Sigmoid colon (tissue), 7 donors: Measurements from ENCODE around the gene PHOX2B. TPM values are rescaled to one million over a fixed set of nuclear protein-coding genes. Genes with fewer than 3 reads are reported as not detected.
"Not testable (repeated sequence)": the region's sequence is repeated elsewhere in the genome, so short reads cannot be mapped to it uniquely, and the experiment has no call there.

Experiments
- DNase-seq: peaks from one replicate; pipeline ENCODE4 v3.0.0-alpha.2; 2019
- H3K27ac ChIP-seq, 4 donors: fragments of 200-600 bp; sonication (generic); one replicate each; pipeline ENCODE4 v1.5.1; 2016 to 2019; ENCODE audit warnings: mild to moderate bottlenecking in 1 of 4
- H3K27me3 ChIP-seq, 3 donors: fragments of 200-600 bp; sonication (generic); one replicate each; pipeline ENCODE4 v1.5.1; 2019; ENCODE audit warnings: mild to moderate bottlenecking in 1 of 3
- H3K36me3 ChIP-seq, 4 donors: fragments of 200-600 bp; sonication (generic); one replicate each; pipeline ENCODE4 v1.5.1; 2016 to 2019
- H3K4me1 ChIP-seq, 4 donors: fragments of 200-600 bp; sonication (generic); one replicate each; pipeline ENCODE4 v1.5.1; 2017 to 2019
- H3K4me3 ChIP-seq, 4 donors: fragments of 200-600 bp; sonication (generic); one replicate each; pipeline ENCODE4 v1.5.1; 2017 to 2019; ENCODE audit warnings: mild to moderate bottlenecking in 2 of 4, moderate library complexity in 1 of 4
- H3K9me3 ChIP-seq, 4 donors: fragments of 200-600 bp in 3 of 4; sonication (generic) in 3 of 4; one replicate each; pipeline versions ENCODE4 v1.5.1 to v1.6.1; 2013 to 2019
- EP300 ChIP-seq, 4 donors: sonication (generic); formaldehyde crosslinking; IDR thresholded peaks; one replicate each; pipeline ENCODE4 v1.6.1; 2017; ENCODE audit warnings: antibody characterized with exemption in 4 of 4
- POLR2A ChIP-seq, 2 donors: fragments of 450-650 bp; IDR thresholded peaks; one replicate each; pipeline ENCODE4 v1.6.1; 2016; ENCODE audit warnings: antibody characterized with exemption in 2 of 2, mild to moderate bottlenecking in 2 of 2, moderate library complexity in 2 of 2
- POLR2AphosphoS5 ChIP-seq, 4 donors: sonication (generic); formaldehyde crosslinking; IDR thresholded peaks; one replicate each; pipeline ENCODE4 v1.6.1; 2017; ENCODE audit warnings: antibody characterized with exemption in 4 of 4
- WGBS, 2 donors: extraction: QIAGEN DNeasy Blood & Tissue Kit; methylation state at CpG; one replicate each; pipeline ENCODE4 v1.1.7; 2013; 5-methylcytosine and 5-hydroxymethylcytosine counted together
- intact Hi-C: fragments of 100-400 bp; cut with DNase I; formaldehyde crosslinking; loops from one replicate; pipeline ENCODE4 v1.15.1; 2023
- polyA plus RNA-seq, 3 donors: library from polyadenylated mRNA; stranded (reverse); fragments of 200-250 nt; gene quantifications; one replicate each; pipeline ENCODE4 v1.2.3, GENCODE V29; 2013
- total RNA-seq, 4 donors: library from RNA; depleted of rRNA; stranded (reverse); fragments of >200 nt; gene quantifications; one replicate each; pipeline ENCODE4 v1.1.0, GENCODE V29; 2016
- TF ChIP-seq, protein P1 (sequence below), 4 experiments: fragments of 450-650 bp in 3 of 4; fragments of 200-600 bp in 1 of 4; IDR thresholded peaks; one replicate each; pipeline ENCODE4 v1.5.1; 2016 to 2019; ENCODE audit warnings: antibody characterized with exemption in 4 of 4, mild to moderate bottlenecking in 3 of 4, moderate library complexity in 2 of 4
- donor health status: healthy with polysubstance abuse.
- donor health status: Bipolar disorder and iron deficiency.
- donor health status: healthy.

PHOX2B gene
- total and polyA plus RNA-seq, 7 donors = 0.33 to 3.6 (median 2.1) TPM; not detected in 1

DNA sequence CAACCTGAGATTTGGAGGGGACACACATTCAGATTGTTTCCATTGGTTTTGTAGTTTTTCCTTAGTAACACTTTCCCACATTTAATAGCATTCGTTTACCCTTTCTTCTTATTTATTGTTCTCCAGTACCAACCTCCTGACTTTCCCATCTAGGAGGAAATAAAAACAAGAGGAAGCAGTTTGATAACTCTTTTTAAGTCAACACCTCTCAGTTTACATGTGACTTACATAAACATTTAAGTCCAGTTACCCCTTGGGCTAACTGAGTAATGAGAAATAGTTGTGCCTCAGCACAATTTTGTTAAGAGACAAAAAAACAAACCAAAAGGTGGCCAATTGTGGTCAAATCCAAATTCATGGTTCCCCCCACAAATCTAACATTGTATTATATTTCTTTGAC is 34.8 kb downstream of the PHOX2B start:
- intact Hi-C loops = no loop called here
- TF ChIP-seq EP300 (IDR thresholded peaks at IDR 0.05) (no peak), POLR2AphosphoS5 (IDR thresholded peaks at IDR 0.05) (no peak), POLR2A (IDR thresholded peaks at IDR 0.05) (no peak)
- TF ChIP-seq, protein P1, sequence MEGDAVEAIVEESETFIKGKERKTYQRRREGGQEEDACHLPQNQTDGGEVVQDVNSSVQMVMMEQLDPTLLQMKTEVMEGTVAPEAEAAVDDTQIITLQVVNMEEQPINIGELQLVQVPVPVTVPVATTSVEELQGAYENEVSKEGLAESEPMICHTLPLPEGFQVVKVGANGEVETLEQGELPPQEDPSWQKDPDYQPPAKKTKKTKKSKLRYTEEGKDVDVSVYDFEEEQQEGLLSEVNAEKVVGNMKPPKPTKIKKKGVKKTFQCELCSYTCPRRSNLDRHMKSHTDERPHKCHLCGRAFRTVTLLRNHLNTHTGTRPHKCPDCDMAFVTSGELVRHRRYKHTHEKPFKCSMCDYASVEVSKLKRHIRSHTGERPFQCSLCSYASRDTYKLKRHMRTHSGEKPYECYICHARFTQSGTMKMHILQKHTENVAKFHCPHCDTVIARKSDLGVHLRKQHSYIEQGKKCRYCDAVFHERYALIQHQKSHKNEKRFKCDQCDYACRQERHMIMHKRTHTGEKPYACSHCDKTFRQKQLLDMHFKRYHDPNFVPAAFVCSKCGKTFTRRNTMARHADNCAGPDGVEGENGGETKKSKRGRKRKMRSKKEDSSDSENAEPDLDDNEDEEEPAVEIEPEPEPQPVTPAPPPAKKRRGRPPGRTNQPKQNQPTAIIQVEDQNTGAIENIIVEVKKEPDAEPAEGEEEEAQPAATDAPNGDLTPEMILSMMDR (IDR thresholded peaks at IDR 0.05) = no peak
- Histone ChIP-seq H3K27me3 (peaks cover 0 to 3% (median 0%) of the 10 kb centered on the region in 3 donors), H3K9me3 (no peaks in the 10 kb centered on the region), H3K36me3 (no peaks in the 10 kb centered on the region), H3K4me3 (no peak overlapping the region), H3K27ac (no peak overlapping the region), H3K4me1 (no peaks in the 10 kb centered on the region)
- WGBS, 2 donors = 50 to 72% methylated on average over 1 of the region's 1 CpG
- DNase-seq = no peak

DNA sequence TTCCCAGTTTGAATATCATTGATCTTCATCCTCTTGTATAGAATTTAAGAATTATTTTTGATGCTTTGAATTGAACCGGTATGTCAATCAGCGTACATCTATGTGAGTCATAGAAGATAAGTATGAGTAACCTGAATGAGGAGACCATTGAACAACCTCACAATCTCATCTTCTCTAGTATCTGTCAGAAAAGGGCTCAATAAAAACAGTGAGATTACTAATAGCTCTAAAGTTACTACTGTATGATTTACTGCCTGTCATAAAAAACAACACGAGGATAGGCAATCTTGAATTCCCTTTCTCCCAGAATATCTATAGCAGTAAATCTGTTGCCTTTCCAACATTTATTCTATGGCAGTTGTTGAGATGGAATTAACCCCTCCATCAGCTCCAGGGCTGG is 36.1 kb downstream of the PHOX2B start:
- Histone ChIP-seq H3K4me3 (no peak overlapping the region), H3K9me3 (no peaks in the 10 kb centered on the region), H3K27ac (no peak overlapping the region), H3K36me3 (no peaks in the 10 kb centered on the region), H3K27me3 (peaks cover 0 to 9% (median 0%) of the 10 kb centered on the region in 3 donors), H3K4me1 (no peaks in the 10 kb centered on the region)
- intact Hi-C loops = no loop called here
- DNase-seq = no peak
- WGBS, 2 donors = 58 to 71% methylated on average over 3 of the region's 3 CpGs
- TF ChIP-seq EP300 (IDR thresholded peaks at IDR 0.05) (no peak), POLR2A (IDR thresholded peaks at IDR 0.05) (no peak), POLR2AphosphoS5 (IDR thresholded peaks at IDR 0.05) (no peak)
- TF ChIP-seq, protein P1 (IDR thresholded peaks at IDR 0.05) = no peak

DNA sequence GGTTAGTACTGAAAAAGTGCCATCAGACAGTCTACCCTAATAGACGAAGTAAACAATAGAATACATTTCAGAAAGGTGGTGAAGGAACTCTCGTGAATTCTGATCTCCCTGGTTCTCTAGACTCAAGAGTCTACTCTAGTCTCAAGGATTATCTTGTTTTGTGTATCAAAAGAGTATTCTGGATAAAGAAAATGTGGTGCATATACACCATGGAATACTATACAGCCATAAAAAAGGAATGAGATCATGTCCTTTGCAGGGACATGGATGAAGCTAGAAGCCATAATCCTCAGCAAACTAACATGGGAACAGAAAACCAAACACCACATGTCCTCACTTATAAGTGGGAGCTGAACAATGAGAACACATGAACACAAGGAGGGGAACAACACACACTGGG is 36.9 kb downstream of the PHOX2B start:
- H3K4me3 ChIP-seq, H3K27me3 ChIP-seq, H3K36me3 ChIP-seq, H3K27ac ChIP-seq, intact Hi-C loops, H3K9me3 ChIP-seq, DNase-seq, H3K4me1 ChIP-seq: not testable (repeated sequence)
- 90 to 92% methylated on average over 2 of the region's 2 CpGs for WGBS, 2 donors

DNA sequence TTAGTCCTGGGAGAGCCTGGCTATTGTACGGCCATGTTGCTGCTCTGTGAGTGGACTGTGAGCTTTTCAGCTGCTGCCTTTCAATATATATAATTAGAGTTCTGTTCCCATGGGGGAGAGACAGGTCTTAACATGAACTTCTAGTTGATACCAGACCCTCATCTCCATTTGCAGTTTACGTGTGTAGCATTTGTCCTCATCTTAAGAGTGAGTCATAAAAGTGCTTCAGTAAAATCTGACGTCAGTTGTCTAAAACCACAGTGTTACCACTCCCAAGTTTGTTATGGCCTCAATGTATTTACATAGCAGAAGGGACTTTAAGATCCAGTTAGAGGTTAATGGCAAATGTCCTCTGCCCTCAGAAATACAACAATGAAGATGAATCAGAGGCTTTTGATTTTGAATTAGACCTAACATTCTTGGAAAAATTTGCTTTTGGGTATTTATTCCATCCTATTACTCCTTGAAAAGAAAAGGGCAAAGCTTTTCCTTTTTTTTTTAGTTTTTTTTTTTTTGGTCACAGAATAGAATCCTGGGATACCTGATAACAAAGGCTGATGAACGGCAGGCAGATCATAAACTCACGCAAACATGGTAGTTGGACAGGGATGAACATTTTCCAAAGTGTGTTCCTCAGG is 38.6 kb downstream of the PHOX2B start:
- H3K36me3 ChIP-seq = no peaks in the 10 kb centered on the region
- no peak for DNase-seq
- no peak overlapping the region for H3K27ac ChIP-seq
- peaks cover 0 to 9% (median 0%) of the 10 kb centered on the region in 3 donors for H3K27me3 ChIP-seq
- 15 to 61% methylated on average over 5 of the region's 5 CpGs for WGBS, 2 donors
- no peak overlapping the region for H3K4me3 ChIP-seq
- intact Hi-C loops = no loop called here
- H3K4me1 ChIP-seq = no peaks in the 10 kb centered on the region
- no peaks in the 10 kb centered on the region for H3K9me3 ChIP-seq
- no peak for TF ChIP-seq POLR2A (IDR thresholded peaks at IDR 0.05)
- TF ChIP-seq EP300 (IDR thresholded peaks at IDR 0.05) = no peak
- TF ChIP-seq POLR2AphosphoS5 (IDR thresholded peaks at IDR 0.05) = no peak
- TF ChIP-seq, protein P1 (IDR thresholded peaks at IDR 0.05) = no peak

DNA sequence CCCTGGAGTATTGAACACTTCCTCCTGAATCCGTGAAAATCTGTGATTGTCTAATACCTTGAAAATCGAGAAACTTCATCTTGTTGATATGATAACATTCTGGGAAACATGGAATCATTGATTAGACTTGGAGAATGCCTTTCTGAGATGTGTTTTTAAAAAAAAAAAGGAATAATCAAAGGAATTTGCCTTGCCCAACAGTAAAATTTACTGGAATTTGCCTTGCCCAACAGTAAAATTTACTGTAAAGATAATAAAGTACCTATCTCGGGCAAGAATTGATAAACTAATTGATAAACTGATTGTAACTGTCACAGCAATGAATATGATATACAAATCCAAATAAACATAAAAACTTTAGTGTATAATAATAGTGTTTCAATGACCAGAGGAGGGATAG is 44.7 kb downstream of the PHOX2B start:
- 46 to 71% methylated on average over 3 of the region's 3 CpGs for WGBS, 2 donors
- Histone ChIP-seq H3K27ac (no peak overlapping the region), H3K36me3 (no peaks in the 10 kb centered on the region), H3K27me3 (peaks cover 0 to 6% (median 0%) of the 10 kb centered on the region in 3 donors), H3K4me1 (no peaks in the 10 kb centered on the region), H3K9me3 (no peaks in the 10 kb centered on the region), H3K4me3 (no peak overlapping the region)
- no peak for DNase-seq
- no peak for TF ChIP-seq POLR2AphosphoS5 (IDR thresholded peaks at IDR 0.05)
- TF ChIP-seq, protein P1 (IDR thresholded peaks at IDR 0.05) = no peak
- TF ChIP-seq POLR2A (IDR thresholded peaks at IDR 0.05) = no peak
- TF ChIP-seq EP300 (IDR thresholded peaks at IDR 0.05) = no peak
- intact Hi-C loops = no loop called here
